Measurements from ENCODE around the gene RGS7.

RGS7 gene

DNA sequence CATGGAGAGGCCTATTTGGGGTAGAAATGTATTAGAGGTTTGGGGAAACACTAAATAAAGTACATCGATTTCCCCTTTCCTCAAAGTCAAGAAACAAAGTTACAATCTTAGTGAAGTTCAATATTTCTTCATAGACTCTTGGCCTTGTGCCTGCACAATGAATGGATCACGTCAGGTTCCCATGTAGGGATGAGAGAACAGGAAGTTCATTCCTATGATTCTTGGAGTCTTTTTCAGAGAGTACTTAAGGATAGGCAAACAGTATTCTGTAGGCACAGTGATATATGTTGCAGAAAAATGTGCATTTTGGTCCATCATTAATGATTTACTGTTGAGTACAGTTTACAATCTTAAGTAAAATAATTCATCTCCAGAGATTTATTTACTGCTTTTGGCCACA, 275.5 kb downstream of the RGS7 start:
- DNase-seq (ENCODE audit: low spot score): no peak

DNA sequence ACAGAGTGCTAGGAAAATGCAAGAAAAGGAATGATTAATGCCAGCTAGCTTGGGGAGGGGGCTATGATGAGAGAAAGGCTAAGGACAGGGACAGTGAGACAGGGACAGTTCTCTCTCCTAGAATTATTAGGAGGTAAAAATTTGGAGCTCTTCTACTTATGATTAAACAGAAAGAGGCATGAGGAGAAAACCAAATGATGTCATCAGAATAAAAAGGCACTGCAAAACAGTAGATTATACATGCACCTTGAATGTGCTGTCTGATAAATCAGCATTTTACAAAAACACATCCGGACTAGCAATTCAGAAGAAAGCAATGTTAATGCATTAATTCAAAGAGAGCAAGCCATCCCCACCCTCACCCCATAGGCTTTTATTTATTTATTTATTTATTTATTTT, 277.5 kb downstream of the RGS7 start:
- no peak for DNase-seq (ENCODE audit: low spot score)

DNA sequence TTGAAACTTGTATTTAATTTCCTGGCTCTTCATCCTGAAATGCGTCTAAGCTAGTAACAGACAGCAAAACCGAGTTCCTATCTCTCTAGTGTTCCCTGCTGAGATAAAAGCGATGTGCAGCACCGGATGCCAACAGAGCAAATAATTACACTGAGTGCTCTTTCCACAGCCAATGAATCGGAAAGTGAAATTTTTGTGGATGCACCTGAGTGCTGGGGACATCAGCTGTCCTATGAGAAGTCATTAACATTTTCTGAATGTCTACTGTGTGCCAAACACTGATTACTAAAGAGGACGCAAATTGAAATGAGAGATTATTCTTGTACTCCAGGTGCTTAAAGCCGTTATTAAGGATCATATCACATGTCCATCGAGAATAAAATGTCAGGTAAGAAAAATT, 278.0 kb downstream of the RGS7 start:
- peak; percentile 22 for DNase-seq (ENCODE audit: low spot score)

DNA sequence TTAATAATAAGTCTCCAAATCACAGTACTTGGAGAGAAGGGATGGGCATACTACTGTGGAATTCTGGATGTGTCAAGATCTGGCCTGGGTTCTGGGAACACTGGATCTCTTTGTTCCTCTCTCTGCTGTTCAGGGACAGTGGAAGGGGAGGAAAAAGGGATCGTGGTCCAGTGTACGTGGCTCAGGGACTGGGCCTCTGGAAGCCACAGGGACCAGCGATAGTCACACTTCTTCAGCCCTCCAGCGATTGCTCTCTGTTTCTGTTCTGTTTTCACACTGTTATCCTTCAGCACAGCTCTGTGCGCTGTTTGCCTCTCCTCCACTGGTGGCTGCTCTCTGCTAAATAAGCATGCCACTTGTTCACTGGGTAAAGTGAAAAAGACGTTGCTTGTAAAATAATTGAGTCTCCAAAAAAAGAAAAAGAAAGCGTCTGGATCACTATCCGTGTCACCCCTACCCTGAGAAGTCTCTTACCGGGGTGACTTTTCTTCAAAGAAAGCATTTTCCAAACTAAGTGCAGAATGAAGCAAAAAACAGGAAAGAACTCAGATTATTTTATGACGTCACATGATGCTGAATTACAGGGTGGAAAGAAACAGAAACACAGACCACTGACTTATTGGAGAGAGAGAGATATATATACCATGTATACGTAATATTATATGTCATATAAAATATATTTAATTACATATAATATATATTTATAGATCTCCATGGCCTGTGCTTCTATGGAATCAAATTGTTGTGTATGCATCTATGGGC, 279.4 kb downstream of the RGS7 start:
- DNase-seq (ENCODE audit: low spot score): peak; percentile 72

DNA sequence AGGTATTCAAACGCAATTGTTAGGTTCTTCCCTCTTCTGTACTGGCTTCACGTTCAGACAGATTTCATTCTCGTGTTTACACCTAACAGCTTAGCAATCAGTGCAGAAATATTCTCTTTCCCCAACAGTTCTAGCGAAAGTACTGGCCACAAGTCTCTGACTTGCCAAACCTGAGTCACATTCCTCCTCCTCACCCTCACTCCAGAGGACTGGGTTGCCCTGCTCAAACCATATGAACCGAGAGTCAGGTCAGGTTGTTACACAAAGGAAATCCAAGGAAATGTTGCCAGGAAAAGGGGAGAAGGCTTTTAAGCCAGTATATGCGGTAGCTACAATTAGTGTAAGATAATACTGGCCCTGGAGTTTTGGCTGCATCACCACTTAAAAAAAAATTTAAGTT, 282.5 kb downstream of the RGS7 start:
- peak; percentile 13 for DNase-seq (ENCODE audit: low spot score)

DNA sequence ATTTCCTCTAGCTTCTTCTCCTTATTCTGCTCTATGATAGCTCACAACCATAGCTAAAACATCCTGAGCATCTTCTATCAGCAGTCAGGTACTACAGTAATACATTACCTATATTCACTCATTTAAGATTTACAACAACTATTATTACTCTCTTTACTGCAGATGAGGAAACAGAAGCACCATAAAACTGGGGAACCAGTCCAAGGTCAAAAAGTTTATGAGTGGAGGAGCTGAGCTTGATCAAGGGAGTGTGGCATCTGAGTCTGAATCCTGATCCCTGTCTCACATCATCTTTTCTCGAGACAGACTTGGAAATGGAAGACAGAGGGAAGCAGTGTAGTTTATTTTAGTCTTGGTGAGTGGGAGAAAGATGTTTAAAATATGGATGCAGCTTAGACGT, 288.6 kb downstream of the RGS7 start:
- no peak for DNase-seq (ENCODE audit: low spot score)

DNA sequence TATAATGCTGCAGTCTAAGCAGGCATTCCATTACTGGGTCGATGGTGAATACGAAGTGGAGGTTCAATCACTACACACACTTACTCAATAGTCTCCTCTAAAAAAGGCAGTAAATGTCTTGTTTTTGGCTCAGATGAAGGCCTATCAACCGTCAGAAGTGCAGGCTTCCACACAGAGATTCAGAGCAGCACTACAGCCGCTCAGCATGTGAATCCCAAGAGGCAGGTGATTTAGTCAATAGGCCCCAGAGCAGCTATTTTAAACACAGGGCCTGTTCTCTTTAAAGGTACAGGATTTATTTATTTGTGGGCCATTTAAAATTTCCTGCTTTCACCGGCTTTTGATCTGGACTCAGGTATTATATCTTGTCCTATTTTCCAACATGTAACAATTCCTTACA, 293.7 kb downstream of the RGS7 start:
- DNase-seq (ENCODE audit: low spot score): no peak

DNA sequence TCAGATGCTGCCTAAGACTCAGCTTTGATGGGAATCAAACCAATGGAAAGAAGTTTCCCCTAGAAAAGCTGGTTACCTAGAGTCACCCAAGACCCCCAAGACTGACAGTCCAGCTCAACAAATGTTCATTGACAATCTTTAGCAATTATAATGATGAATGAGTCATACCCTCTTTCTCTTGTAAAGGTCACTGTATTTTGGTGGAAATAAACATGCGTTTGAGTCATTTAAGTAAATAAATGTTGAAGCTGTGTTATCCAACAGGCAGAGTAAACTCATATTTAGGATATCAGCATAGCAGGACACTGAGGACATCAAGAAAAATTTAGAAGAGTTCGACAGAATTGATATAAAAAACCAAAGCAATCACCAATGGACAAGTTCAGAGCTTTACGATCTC, 295.9 kb downstream of the RGS7 start:
- no peak for DNase-seq (ENCODE audit: low spot score)

DNA sequence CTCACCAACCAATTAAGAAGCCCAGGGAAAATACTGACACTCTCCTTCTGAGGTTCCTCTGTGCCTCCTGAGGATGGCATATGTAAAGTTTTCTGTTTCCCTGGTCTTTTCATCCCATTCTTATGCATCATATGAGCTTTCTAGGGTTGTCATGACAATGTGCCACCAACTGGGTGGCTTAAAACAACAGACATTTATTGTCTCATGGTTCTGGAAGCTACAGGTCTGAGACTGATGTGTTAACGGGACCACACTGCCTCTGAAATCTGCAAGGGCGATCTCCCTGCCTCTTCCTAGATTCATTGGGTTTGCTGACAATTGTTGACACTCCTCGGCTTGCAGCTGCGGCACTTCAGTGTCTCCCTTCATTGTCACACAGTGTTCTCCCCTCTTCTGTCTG, 308.4 kb downstream of the RGS7 start:
- no peak for DNase-seq (ENCODE audit: low spot score)

DNA sequence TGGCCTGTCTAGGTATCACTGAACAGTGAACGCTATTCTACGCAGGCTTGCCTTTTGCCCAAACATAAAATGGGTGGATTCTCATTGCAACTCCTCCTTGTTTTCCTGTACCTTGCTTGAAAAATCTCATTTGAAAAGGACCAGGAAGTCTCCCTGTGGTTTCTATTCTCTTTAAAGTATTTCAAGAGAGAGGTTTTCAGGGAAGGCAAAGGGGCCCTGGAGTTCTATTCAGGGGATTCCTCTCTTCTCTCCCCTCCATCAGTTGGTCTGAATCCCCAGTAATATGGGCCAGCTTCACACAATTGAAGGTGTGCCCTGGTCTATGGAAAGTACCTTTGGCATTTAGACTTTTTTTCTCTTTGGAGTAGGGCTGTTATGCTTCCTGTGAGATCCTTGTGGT, 311.3 kb downstream of the RGS7 start:
- no peak for DNase-seq (ENCODE audit: low spot score)

DNA sequence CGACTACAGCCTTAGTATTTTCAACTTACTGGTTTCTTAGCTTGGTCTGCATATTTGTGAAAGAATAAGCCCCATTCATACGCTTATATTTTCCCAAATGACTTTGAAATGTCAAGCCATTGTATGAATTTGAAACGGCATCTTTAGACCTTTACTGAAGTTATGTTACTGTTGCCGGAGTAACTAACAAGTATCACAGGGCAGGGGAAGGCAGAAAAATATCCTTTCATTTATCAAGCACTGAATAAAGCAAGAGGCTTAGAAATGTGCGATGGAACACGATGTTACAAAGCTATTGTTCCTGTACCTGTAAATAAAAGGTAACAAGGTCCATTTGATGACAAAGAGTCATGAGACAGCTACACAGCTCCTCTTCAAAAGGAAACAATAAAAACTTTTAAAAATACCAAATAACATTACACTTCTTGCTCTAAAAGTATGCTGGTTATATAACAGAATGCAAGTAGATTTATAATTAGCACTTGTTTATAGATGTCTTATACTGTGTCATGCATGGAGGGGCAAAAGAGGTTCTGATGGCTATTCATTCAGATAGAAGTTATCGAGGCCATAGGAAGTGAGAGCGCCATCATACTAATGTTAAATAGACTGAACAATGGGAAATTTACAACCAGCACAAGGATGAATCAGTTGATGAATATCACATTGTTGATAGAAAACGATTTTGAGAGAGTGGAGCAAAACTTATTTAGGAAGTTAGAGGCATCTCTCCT, 322.6 kb downstream of the RGS7 start:
- DNase-seq (ENCODE audit: low spot score): no peak

DNA sequence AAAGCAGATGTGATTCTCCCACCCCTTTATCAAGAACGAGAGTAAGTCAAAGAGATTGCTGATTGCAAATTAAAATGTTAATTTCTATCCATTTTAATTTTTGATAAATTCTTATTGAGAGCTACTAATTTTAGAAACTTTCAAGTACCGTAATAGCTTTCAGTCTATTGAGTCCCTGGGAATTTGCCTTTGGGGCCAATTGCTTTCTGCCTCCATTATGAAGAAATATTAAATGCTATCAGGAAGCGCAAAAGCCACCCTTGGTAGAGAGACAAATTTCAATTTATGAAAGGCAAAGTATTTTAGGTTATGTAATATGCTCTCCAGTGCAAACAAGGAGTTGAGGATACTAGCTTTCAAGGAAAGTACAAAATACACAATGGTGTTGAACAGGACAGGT, 332.2 kb downstream of the RGS7 start:
- no peak for DNase-seq (ENCODE audit: low spot score)

DNA sequence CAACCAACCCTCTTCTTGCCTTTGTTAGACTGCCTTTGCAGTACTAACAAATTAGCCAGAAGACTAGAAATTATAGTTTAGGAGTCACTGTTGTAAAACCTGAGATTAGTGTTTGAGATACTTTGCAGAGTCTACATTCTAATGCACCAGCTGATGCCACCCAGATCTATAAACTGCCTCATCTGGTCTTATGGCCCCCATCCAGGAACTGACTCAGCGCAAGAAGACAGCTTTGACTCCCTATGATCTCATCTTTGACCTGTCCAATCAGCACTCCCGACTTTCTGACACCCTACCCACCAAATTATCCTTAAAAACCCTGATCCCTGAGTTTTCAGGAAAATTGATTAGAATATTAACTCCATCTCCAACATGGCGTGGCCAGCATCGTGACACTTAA, 334.6 kb downstream of the RGS7 start:
- DNase-seq (ENCODE audit: low spot score): no peak

DNA sequence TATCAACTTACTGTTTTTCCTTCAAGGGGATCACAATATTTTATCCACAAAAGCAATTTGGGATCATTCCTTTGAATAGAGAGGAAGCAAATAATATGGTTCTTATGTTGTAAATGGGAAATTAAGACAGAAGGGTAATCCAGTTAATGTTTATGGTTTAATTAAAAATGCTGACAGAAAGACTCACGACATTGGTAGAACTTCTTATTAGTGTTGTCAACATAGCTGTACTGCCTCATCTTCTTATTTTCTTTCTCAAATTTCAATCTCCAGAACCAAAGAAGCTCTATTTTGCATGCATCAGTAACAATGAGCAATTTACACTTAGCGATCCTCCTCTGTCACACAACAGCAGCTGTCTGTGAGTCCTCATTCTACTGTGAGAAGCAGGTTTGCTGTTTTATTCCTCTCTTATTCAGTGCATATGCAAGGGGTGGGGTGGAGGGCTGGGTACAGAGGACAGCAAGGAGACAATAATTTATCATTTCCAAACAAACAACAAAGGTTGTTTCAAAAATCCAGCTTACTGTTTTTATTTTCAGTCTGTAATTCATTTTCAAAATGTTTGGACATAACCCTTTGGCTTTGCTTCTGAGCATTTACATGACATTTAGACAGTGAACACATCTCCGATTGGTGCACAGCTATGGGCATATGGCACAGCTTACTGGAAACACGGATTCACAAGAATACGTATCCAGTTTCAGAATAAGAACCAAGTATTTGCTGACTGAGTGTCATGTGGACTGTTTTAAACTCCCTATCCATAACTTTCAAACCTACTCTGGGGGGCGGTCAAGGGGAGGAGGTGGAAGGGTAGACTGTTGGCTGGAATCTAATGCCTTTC, 335.9 kb downstream of the RGS7 start:
- DNase-seq (ENCODE audit: low spot score): peak; percentile 13

DNA sequence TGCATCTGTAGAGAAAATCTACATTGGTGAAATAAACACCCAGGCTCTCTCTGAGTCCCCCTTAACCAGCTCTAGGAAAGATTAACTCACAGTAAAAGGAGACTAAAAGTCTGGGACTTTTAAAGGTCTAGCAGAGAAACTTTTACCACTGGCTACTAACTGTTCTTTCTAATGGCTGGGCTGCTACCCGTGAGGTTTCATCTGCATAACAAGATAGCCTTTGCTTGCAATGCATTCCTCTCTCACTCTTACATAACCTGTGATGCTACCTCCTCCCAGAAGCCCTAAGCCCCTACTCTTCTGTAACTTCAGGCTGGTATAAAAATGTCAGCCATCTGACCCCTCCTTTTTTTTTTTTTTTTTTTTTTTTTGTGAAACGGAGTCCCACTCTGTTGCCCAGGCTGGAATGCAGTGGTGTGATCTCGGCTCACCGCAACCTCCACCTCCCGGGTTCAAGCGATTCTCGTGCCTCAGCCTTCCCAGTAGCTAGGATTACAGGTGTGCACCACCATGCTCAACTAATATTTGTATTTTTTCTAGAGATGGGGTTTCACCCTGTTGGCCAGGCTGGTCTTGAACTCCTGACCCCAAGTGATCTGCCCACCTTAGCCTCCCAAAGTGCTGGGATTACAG, 344.2 kb downstream of the RGS7 start:
- no peak for DNase-seq (ENCODE audit: low spot score)

DNA sequence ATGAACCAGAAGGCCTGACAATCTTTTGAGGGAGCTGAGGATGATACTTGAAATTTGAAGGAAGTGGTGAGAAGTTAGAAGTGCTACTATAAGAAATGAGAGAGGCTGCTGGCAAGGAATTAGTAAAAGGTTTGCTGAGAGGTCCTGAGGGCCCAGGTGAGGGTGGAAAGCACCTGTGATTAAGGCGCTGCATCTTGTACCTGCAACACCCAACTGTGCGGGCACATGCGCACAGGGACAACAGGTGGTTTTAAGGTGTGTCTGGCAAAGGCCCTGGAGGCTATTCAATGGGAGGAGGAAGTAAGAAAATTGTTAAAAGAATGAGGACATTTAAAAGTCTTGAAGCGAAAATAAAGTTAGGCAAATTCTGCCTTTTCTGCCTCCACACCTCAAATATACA, 349.3 kb downstream of the RGS7 start:
- no peak for DNase-seq (ENCODE audit: low spot score)

DNA sequence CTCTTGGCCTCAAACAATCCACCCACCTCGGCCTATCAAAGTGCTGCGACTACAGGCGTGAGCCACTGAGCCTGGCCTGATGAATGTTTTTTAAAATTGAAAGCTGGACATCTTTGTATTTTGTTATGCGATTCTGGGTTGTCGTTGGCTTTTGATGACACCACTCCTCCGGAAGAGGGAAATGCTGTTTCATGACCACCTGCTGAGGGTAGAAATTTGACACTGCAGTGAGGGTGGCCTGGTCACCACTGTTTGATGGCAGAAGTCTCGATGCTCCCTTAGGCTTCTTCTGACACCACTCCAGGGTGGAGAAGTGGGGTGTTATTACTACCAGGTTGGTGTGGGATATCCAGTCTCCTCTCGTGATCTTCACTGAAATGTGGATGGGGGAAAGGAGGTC, 357.2 kb downstream of the RGS7 start:
- DNase-seq (ENCODE audit: low spot score): no peak

DNA sequence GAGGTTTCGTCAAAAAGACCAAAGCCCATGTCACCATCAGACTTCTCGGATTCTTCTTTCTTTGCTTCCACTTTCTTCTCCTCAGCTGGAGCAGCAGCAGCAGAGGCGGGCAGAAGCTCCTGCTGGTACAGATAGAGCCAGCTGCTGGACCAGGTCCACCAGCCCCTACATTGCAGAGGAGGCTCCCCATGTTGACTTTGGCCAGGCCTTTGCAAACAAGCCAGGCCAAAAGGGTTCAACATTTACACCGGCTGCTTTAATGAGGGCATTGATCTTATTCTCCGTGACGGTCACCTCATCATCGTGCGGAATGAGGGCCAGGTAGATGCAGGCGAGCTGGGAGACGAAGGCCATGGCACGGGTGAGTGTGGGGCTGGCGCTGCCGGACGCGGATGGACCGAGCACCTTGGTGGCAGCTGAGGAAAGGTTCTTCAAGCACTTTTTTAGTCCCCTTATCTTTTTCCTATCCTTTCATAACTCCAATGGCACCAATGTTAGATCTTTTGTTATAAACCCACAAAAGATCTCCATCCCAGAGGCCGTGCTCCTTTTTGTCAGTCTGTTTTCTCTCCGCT, 358.5 kb downstream of the RGS7 start:
- DNase-seq (ENCODE audit: low spot score): no peak

DNA sequence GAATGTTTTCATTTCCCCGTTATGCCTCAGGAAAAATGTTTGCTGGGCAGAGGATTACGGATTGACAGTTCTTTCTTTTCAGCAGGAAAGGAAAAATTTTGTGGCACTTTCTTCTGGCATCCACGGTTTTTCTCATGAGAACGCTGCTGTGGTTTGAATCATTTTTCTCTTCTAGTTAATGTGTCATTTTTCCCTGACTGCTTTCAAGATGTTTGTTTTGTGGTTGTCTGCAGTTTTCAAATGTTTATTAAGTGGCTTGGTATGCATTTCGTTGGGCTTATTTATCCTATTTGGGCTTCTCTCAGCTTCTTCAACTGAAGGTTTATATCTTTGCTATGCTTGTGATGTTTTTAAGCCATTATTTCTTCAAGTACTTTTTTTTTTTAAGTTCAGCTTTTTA, 359.0 kb downstream of the RGS7 start:
- DNase-seq (ENCODE audit: low spot score): no peak

DNA sequence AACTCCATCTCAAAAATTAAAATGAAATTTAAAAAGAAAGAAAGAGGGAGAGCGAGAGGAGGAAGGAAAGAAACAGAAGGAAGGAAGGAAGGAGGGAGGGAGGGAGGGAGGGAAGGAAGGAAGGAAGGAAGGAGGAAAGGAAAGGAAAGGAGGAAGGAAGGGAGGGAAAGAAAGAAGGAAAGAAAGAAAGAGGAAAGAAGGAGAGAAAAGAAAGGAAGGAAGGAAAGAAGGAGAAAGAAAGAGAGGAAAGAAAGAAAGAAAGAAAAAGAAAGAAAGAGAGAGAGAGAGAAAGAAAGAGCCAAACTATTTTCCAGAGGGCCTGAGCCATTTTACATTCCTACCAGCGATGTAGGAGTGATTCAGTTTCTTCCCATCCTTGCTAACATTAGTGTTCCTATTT, 364.0 kb downstream of the RGS7 start:
- no peak for DNase-seq (ENCODE audit: low spot score)

DNA sequence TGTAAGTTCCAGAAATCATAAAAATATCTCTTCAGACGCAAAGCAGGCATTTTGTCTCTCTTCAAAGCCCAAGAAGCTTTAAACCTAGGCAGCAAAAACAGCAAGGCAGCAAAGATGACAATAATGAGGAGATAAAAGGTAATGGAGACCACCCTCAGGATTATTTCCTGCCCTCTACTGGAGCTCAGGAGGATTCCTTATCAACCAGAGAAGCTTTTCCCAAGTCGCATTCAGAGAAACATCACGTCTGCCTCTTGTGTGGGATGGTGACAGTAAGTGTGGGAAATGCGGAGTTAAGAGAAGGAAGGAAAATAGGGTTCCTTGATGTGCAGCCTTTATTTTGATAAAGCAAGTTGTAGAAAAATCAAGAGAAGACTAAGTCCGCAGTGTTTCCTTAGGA, 365.8 kb downstream of the RGS7 start:
- DNase-seq (ENCODE audit: low spot score): no peak

DNA sequence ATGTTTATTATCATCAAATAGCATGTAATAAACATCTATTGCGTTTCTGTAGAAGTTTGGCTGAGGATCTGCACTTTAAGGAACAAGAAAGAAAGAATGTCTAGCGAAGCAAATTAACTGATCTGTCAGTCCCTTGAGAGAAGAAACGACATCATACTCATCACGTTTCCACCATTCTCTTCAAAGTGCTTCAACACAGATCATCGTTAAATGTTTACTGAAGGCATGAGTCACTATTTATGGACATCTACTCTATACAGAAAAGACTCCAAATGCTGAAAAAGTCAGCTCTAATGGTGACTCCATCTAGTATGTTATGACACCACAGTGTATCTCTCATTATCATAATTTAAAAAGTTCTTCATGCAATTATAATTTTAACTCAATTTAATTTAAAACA, 369.1 kb downstream of the RGS7 start:
- DNase-seq (ENCODE audit: low spot score): no peak

All from Ammon's horn (tissue), 1 donor.